ENCODE results near the gene UQCC2. TPM values are rescaled to one million over a fixed set of nuclear protein-coding genes. Genes with fewer than 3 reads are reported as not detected.

The UQCC2 gene
- polyA plus RNA-seq, 10 donors = 55.0 to 85.8 (median 69.2) TPM

DNA sequence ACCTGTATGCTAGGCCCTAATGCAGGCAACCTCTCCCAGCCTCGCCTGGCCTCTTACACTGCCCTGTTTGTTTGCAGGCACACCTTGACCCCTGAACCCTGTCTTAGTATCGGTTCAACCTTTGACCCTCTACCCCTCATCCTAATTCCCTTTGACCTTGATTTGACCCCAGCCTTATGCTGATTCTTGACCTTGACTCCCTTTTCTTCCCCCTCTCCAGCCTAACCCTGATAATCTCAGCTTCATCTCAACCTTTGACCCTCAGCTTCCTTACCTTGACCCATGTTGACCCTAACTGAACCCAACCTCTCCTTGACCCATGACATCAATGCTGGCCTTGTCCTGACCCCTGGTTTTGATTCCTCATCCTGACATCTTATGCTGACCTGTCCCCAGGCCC is 33.8 kb downstream of the UQCC2 start:
- no peak for DNase-seq

GRCh38 chr6:33677143-33677660 is 34.3 kb downstream of the UQCC2 start:
- peak in 2 of 3 donors; percentile 31 to 64 for DNase-seq

- DNase-seq = no peak
Observed at GRCh38 chr6:33676416-33677142, 34.9 kb downstream of the UQCC2 start.

- no peak for DNase-seq
Observed at GRCh38 chr6:33675968-33676367, 35.5 kb downstream of the UQCC2 start.

- DNase-seq = no peak
Observed at GRCh38 chr6:33673851-33674250, 37.6 kb downstream of the UQCC2 start.

DNA sequence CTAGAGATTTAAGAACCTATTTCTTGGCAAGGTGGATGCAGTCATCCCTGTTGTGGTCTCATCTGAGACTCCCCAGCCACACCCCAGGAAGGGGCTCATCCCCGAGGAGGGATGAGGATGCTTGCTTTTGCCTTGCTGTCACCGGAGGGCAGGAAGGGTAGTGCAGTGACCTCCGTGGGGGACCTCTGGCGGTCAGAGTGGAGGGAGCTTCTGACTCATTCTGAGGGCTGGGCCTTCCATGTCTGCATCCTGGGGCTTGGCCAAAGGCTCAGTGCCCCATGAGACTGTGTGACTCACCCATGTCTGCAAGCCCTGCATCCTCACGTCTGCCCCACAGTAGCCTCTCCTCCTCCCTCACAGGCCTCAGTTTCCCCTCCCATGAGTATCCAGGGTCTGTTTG is 38.7 kb downstream of the UQCC2 start:
- peak; percentile 73 to 83 (median 73) for DNase-seq

GRCh38 chr6:33671744-33672072 is 39.8 kb downstream of the UQCC2 start:
- no peak for DNase-seq

- no peak for DNase-seq
Observed at GRCh38 chr6:33670971-33671743, 40.3 kb downstream of the UQCC2 start.

- no peak for DNase-seq
Observed at GRCh38 chr6:33670086-33670660, 41.3 kb downstream of the UQCC2 start.

DNA sequence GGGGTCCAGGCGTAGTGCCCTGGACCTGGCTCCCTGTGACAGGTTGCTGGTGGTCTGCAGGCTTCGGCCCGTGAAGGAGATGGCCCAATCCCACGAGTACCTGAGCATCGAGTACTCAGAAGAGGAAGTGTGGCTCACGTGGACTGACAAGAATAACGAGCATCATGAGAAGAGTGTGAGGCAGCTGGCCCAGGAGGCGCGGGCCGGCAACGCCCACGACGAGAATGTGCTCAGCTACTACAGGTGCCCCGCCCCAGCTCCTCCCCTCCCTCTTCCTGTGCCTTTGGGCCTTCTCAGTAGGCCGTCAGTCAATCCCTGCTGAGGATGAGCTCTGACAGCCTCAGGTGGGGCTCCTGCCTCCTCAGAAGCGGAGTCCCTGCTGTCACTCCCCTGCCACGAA is 42.6 kb downstream of the UQCC2 start:
- DNase-seq = no peak

GRCh38 chr6:33668328-33668727 is 43.2 kb downstream of the UQCC2 start:
- no peak for DNase-seq

DNA sequence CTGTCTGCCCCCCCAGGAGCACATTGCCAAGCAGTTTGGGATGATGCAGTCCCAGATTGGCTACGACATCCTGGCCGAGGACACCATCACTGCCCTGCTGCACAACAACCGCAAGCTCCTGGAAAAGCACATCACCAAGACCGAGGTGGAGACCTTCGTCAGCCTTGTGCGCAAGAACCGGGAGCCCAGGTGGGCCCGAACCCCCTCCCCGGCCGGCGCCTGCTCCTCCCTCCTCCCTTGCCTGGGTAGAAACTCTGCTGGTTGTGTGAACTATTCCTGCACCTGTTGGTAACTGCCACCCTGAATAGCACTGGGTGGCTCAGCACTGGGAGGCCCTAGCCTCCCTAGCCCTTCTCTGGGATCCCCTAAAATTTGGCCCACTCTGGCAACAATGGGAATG is 43.7 kb downstream of the UQCC2 start:
- DNase-seq = no peak

DNA sequence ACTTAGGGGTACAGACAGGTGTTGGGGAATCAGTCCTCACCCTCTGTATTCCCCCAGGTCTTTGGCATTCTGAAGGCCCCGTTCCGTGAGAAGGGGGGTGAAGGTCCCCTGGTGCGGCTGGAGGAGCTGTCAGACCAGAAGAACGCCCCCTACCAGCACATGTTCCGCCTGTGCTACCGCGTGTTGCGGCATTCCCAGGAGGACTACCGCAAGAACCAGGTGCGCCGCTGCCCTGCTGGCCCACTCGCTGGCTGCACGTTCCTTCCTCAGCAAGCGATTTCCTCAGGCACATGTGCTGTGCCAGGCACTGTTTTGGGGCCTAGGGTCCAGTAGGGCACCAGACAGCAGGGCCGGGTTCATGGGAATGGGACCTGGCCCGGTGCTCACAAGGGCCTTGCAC is 44.4 kb downstream of the UQCC2 start:
- DNase-seq = no peak

GRCh38 chr6:33665957-33666356 is 45.5 kb downstream of the UQCC2 start:
- no peak for DNase-seq

DNA sequence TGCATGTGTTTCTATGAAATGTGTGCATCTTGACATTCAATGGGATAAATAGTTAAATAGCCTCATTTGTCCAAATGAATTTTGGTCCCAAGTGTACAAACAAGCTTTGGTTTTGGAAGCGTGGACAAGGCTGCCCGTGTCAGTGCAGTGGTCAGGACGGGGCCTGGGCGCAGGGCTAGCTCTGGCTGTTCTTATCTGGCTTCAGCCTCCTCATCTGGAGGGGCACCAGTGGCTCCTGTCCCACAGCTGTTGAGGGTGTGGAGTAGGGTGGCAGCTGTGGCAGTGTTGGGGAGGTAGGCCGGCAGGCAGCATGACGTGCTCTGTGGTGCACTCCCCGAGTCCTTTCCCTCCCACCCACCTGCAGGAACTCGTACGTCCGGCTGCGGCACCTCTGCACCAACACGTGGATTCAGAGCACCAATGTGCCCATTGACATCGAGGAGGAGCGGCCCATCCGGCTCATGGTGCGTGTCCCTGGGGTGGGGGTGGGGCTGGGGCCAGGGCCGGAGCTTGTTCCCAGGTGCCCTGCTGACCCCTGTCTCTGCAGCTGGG is 46.9 kb downstream of the UQCC2 start:
- no peak for DNase-seq

GRCh38 chr6:33663727-33664449 is 47.6 kb downstream of the UQCC2 start:
- DNase-seq = no peak

GRCh38 chr6:33663028-33663427 is 48.5 kb downstream of the UQCC2 start:
- no peak for DNase-seq

- no peak for DNase-seq
Observed at GRCh38 chr6:33662318-33662717, 49.2 kb downstream of the UQCC2 start.

DNA sequence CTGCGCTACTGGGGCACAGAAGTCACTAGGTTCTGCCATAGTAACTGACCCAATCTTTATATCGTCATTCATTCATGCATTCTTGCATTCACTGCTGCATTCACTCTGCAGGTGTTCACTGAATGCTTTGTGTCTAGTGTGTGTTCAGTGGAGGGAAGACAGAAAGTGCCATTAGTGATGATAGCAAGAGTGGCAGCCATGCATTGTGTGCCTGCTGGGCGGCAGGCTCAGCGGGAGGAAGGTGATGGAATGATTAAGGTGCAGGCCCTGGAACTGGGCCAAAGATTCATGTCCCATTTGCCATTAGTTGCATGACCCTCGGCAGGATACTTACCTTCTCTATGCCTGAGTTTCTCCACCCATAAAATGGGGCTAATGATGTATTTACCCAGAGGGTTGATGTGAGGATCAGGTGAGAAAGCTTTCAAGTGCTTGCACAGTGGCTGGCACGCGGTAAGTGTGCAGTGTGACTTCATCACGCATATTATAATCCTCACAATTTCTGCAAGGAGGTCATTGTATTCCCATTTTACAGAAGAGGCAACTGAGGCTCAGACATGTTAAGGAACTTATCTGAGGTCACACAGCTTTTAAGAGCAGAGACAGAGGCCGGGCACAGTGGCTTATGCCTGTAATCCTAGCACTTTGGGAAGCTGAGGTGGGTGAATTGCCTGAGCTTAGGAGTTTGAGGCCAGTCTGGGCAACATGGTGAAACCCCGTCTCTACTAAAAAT is 50.2 kb downstream of the UQCC2 start:
- no peak for DNase-seq

DNA sequence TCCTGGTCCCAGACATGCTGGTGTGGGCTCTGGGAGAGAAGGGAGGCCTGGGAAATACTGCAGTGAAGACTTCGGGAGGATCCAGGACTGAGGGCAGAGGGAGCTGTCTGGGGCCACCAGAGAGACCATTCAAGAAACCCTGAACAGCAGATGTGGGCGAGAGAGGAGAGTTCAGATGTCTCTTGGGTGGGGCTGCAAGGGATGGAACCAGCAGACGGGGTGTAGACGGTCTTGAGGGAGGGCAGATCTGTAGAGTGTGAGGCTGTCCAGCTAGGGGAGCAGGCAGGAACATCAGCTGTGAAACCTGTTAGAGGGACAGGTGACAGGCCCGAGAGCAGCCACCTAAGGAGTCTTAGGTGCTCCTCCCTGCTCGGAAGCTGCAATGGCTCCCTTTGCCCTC is 51.5 kb downstream of the UQCC2 start:
- DNase-seq = no peak

GRCh38 chr6:33658982-33659689 is 52.4 kb downstream of the UQCC2 start:
- no peak for DNase-seq

All from muscle of back (tissue), 11 donors.